ENCODE data around the gene LTV1. TPM values are rescaled to one million over a fixed set of nuclear protein-coding genes. Genes with fewer than 3 reads are reported as not detected.

The LTV1 gene
- polyA plus RNA-seq, 1 experiment = 28.2 TPM

DNA sequence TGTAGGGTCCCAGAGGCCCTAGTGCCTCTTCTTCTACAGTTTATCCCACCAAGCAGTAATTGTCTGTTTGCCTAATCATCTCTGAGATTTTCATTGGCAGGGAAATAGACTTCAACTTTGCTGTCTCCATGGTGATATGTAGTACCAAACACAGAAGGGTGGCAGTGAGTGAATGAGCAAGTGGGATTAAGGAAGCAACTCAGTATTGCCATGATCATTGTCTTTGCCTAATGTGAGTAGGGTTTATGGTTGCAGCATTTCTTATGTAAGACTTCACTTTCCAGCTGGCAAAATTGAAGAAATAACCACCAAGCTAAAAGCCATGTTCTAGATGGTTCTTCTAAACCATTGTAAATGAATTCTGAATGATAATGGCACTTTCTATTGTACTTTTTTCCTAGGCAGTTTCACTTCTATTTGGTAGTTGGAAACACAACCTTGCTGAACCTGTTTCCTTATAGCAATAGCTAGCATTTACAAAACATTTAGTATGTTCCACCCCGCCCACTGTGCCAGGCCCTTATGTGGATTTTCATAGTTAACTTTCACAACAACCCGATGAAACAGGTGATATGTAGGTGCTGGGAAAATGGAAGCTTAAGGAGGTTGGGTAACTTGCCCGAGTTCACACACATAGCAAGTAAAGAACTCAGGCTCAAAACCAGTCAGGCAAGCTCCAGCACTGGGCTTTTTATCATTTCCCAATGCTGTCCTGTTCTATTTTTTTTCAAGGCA is 53.2 kb downstream of the LTV1 start:
- TF ChIP-seq, protein P1, sequence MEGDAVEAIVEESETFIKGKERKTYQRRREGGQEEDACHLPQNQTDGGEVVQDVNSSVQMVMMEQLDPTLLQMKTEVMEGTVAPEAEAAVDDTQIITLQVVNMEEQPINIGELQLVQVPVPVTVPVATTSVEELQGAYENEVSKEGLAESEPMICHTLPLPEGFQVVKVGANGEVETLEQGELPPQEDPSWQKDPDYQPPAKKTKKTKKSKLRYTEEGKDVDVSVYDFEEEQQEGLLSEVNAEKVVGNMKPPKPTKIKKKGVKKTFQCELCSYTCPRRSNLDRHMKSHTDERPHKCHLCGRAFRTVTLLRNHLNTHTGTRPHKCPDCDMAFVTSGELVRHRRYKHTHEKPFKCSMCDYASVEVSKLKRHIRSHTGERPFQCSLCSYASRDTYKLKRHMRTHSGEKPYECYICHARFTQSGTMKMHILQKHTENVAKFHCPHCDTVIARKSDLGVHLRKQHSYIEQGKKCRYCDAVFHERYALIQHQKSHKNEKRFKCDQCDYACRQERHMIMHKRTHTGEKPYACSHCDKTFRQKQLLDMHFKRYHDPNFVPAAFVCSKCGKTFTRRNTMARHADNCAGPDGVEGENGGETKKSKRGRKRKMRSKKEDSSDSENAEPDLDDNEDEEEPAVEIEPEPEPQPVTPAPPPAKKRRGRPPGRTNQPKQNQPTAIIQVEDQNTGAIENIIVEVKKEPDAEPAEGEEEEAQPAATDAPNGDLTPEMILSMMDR (IDR thresholded peaks at IDR 0.05; ENCODE audit: low read depth, low read length) = no peak
- CTCF ChIA-PET = no interaction called here
- POLR2A ChIA-PET = no interaction called here

DNA sequence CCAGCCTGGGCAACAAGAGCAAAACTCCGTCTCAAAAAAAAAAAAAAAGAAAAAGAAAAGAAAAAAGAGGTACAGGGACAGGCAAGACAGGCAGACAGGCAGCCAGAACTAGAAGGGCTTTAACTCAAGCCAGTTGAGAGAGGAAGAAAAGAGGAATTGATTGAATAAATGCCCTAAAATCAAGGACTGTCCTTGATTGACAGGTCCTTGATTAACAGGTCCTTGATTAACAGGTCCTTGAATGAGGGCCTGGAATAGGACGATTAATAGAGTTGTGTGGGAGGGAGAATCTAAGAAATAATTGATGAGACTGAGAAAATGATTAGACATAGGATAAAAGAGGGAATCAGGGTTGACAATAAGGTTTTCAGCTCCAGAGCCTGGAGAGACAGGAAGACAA is 57.2 kb downstream of the LTV1 start:
- ChIA-PET CTCF (interaction anchor here (0.7 kb wide), 1 partner anchor 8 kb away, joined by 6 read pairs; no protein-coding TSS in a partner anchor), POLR2A (no interaction called here)
- H3K27me3 ChIP-seq (ENCODE audit: control insufficient read depth, insufficient read depth, low read length) = peaks cover 2% of the 10 kb centered on the region
- H3K9me3 ChIP-seq (ENCODE audit: control insufficient read depth, insufficient read depth, low read length) = no peaks in the 10 kb centered on the region
- H3K27ac ChIP-seq (ENCODE audit: low read depth, low read length) = no peak overlapping the region
- H3K4me3 ChIP-seq (ENCODE audit: low read depth, low read length) = no peak overlapping the region
- DNase-seq (ENCODE audit: low read depth, low spot score) = no peak
- TF ChIP-seq, protein P1 (IDR thresholded peaks at IDR 0.05; ENCODE audit: low read depth, low read length) = no peak

More for the DNA sequence above, 53.2 kb downstream of the LTV1 start:
- H3K27me3 ChIP-seq (ENCODE audit: control insufficient read depth, insufficient read depth, low read length) = no peaks in the 10 kb centered on the region
- no peak overlapping the region for H3K4me3 ChIP-seq (ENCODE audit: low read depth, low read length)
- no peak overlapping the region for H3K27ac ChIP-seq (ENCODE audit: low read depth, low read length)
- no peak for DNase-seq (ENCODE audit: low read depth, low spot score)
- no peaks in the 10 kb centered on the region for H3K9me3 ChIP-seq (ENCODE audit: control insufficient read depth, insufficient read depth, low read length)

DNA sequence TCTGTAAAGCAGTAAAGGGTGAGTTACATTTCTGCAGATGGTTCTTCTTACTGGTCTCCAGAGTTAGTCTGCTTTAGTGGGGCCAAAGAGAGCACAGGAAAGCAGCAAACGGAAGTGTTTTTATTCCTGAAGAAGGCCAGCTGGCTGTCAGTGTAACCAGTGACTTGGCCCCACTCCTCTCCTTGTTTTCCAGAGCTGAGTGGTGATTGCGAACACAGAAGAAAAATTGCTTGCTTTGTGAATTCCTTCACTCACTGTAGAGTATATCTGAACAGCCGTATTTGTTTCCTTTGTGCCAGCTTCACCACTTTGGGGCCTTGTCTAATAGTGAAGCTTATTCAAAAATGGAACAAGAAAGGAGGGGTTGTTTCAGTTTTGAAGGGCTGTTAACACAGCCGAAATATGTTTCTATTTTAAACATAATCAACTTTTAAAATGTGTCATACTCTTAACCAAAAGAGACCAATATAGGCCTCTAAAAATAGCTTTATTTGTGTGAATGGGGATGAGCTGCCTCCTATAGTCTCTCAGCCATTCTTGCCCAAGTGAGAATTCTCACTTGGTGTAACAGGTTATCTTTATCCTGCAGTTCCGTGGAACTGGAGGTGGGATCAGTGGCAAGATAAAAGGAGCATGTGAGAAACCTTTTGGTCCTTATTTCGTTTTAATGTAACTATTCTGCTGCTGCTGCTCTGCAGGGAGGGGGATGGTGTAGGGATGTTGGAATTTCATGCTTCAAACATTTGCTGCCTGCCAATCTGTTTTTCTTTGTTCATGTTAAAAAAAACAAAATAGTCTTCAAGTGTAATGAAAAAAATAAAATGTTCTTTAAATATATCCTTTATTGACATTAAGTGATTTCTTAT is 59.0 kb downstream of the LTV1 start:
- CTCF ChIA-PET = interaction anchor here (0.6 to 0.8 kb wide), 2 partner anchors 327 to 758 kb away, joined by 3 read pairs; no protein-coding TSS in a partner anchor
- TF ChIP-seq, protein P1 (IDR thresholded peaks at IDR 0.05; ENCODE audit: low read depth, low read length) = no peak
- Histone ChIP-seq H3K27ac (ENCODE audit: low read depth, low read length) (peak overlapping the region; percentile 47), H3K4me3 (ENCODE audit: low read depth, low read length) (peak overlapping the region; percentile 13; the same call in 1 of the 2 replicates), H3K27me3 (ENCODE audit: control insufficient read depth, insufficient read depth, low read length) (peaks cover 2% of the 10 kb centered on the region), H3K9me3 (ENCODE audit: control insufficient read depth, insufficient read depth, low read length) (no peaks in the 10 kb centered on the region)
- POLR2A ChIA-PET = interaction anchor here (1.0 kb wide), 1 partner anchor 37 kb away, joined by 3 read pairs; no protein-coding TSS in a partner anchor
- DNase-seq (ENCODE audit: low read depth, low spot score) = peak; percentile 37

DNA sequence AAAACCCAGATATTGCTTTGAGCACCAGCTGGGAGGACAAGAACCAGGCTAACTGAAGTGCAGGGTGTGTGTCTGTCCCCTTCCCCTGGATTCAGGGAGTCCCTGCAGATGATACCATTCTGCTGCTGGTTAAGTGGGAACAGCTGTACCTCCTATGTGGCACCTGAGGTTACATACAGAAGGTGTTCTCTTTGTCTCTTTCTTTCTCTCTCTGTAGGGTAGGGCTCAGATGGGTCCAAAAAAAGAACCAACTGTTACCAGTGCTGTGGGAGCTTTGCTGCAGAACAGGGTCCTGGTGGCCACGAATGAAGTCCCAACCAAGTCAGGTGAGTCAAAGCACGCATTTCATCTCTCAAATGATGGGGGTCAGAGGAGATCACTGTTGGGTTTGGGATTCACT is 59.7 kb downstream of the LTV1 start:
- TF ChIP-seq, protein P1 (IDR thresholded peaks at IDR 0.05; ENCODE audit: low read depth, low read length) = no peak
- H3K9me3 ChIP-seq (ENCODE audit: control insufficient read depth, insufficient read depth, low read length) = no peaks in the 10 kb centered on the region
- no peak for DNase-seq (ENCODE audit: low read depth, low spot score)
- no peak overlapping the region for H3K27ac ChIP-seq (ENCODE audit: low read depth, low read length)
- POLR2A ChIA-PET = no interaction called here
- H3K27me3 ChIP-seq (ENCODE audit: control insufficient read depth, insufficient read depth, low read length) = peaks cover 2% of the 10 kb centered on the region
- H3K4me3 ChIP-seq (ENCODE audit: low read depth, low read length) = no peak overlapping the region
- CTCF ChIA-PET = interaction anchor here (0.5 kb wide), 1 partner anchor 11 kb away, joined by 4 read pairs; no protein-coding TSS in a partner anchor

Measured in AG04450 (cell line).